ENCODE measurements around the gene SERTAD3. TPM values are rescaled to one million over a fixed set of nuclear protein-coding genes. Genes with fewer than 3 reads are reported as not detected.

The SERTAD3 gene
- total and polyA plus RNA-seq, 2 of the 4 experiments (the other 2 are of a cell fraction): 20.5 to 23.3 TPM

- TF ChIP-seq ELK1 (IDR thresholded peaks at IDR 0.05; ENCODE audit: borderline replicate concordance, low read depth, low read length) (peak; percentile 95), RFX5 (IDR thresholded peaks at IDR 0.05; ENCODE audit: low read depth, low read length) (no peak), NFE2L2 (IDR thresholded peaks at IDR 0.05; ENCODE audit: low read depth, low read length) (no peak), CHD1 (IDR thresholded peaks at IDR 0.05; ENCODE audit: low read depth, low read length) (peak; percentile 28; the same call in 1 of the 2 replicates)
Observed at GRCh38 chr19:40420766-40421765, 23.1 kb downstream of the SERTAD3 start (continued).

Data from IMR-90 (cell line).